ENCODE results near the gene SGCD.

SGCD gene

DNA sequence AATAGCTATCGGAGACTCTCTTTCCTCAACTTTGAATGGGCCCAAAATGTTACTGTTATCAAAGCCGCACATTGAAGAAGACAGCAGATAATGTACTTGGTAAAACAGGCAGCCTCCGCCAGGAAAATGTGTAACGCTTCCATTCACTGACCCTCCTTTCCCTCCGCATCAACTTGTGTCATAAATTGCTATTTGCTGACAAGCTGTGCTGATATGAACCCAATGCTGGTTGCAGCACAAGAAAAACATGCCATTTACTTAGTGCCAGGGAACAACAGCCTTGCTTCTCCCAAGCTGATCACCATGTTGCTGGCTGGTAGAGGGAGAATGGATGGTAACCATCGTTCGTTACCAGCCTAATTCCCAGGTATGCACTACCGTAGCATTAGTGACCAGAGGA is 360.6 kb downstream of the SGCD start:
- DNase-seq (ENCODE audit: extremely low read depth, low read depth), result no peak
- TF ChIP-seq CTCF (IDR thresholded peaks at IDR 0.05; ENCODE audit: low read depth, low read length), result no peak

DNA sequence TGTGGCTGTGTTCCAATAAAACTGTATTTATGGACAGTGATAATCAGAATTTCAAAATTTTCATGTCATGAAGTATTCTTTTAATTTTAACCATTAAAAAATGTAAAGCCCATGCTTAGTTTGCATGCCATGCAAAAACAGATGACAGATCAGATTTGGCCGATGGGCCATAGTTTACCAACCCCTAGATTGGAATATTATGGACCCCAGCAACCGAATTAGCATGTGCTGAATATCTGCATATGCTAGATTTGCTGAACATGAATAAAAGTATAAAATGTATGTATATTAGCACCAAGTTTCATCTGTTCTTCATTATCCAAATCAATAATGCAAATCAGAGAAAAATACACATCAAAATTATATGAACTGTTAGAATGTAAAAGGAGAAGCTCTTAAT is 364.6 kb downstream of the SGCD start:
- no peak for DNase-seq (ENCODE audit: extremely low read depth, low read depth)
- TF ChIP-seq CTCF (IDR thresholded peaks at IDR 0.05; ENCODE audit: low read depth, low read length), result no peak

GRCh38 chr5:156693113-156693512 is 366.1 kb downstream of the SGCD start:
- no peak for TF ChIP-seq CTCF (IDR thresholded peaks at IDR 0.05; ENCODE audit: low read depth, low read length)
- no peak for DNase-seq (ENCODE audit: extremely low read depth, low read depth)

GRCh38 chr5:156694598-156694997 is 367.6 kb downstream of the SGCD start:
- TF ChIP-seq CTCF (IDR thresholded peaks at IDR 0.05; ENCODE audit: low read depth, low read length), result no peak
- no peak for DNase-seq (ENCODE audit: extremely low read depth, low read depth)

GRCh38 chr5:156695774-156696173 is 368.8 kb downstream of the SGCD start:
- DNase-seq (ENCODE audit: extremely low read depth, low read depth), result no peak
- TF ChIP-seq CTCF (IDR thresholded peaks at IDR 0.05; ENCODE audit: low read depth, low read length), result no peak

DNA sequence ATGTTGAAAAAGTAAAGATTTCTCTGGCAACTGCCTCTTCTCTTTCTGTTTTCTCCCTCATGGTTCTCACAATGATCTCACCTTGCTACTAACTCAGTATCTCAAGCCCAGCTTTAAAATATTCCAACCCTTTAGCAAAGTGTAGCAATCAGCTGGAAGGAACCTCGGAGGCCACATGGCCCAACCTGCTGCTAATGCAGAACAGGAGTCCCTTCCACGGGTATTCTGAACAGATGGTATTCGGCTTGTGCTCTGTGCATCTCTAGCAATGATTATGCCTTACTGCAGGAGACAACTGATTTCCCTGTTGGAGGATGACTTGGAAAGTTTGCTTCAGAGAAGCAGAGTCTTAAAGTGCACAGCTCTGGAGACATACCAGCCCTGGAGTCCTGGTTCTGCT is 371.4 kb downstream of the SGCD start:
- DNase-seq (ENCODE audit: extremely low read depth, low read depth), result no peak
- no peak for TF ChIP-seq CTCF (IDR thresholded peaks at IDR 0.05; ENCODE audit: low read depth, low read length)

DNA sequence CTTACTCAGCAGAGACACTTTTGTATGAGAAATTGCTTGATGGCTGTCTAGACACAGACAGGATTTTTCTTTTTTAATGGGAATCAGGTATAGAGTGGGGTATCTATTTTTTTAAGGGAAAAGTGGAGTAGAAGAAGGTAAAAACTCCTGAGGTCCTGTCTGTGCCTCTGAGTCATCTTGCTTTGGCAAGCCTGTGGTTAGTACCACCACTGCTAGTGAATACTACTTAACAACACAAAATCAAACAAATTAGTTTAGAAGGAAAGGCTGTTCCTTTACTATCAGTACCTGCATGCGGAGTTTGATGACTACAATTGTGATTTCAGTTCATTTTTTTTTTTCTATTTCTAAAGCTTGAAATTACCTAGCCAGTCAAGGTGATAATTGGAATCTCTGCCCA is 372.2 kb downstream of the SGCD start:
- no peak for TF ChIP-seq CTCF (IDR thresholded peaks at IDR 0.05; ENCODE audit: low read depth, low read length)

More for the DNA sequence above, 372.2 kb downstream of the SGCD start:
- DNase-seq (ENCODE audit: extremely low read depth, low read depth), result no peak
